Measurements from ENCODE around the gene FAM13C.

FAM13C gene

GRCh38 chr10:59303018-59303417, 59.3 kb downstream of the FAM13C start:
- ATAC-seq: no peak
- TF ChIP-seq TCF4 (CRISPR knock-in tag; IDR thresholded peaks at IDR 0.05; ENCODE audit: borderline replicate concordance): no peak

- no peak for TF ChIP-seq ZNF8 (CRISPR knock-in tag; IDR thresholded peaks at IDR 0.05)
- no peak for TF ChIP-seq CSDC2 (CRISPR knock-in tag; IDR thresholded peaks at IDR 0.05)
- no peak for TF ChIP-seq ARNTL (CRISPR knock-in tag; IDR thresholded peaks at IDR 0.05; ENCODE audit: borderline replicate concordance, low read depth)
- no peak for TF ChIP-seq CSRNP3 (CRISPR knock-in tag; IDR thresholded peaks at IDR 0.05)
- TF ChIP-seq POU6F1 (CRISPR knock-in tag; IDR thresholded peaks at IDR 0.05; ENCODE audit: borderline replicate concordance, low read depth): no peak
- no peak for TF ChIP-seq BACH2 (CRISPR knock-in tag; IDR thresholded peaks at IDR 0.05; ENCODE audit: borderline replicate concordance)
- no peak for TF ChIP-seq SNAI2 (CRISPR knock-in tag; IDR thresholded peaks at IDR 0.05)
- no peak for TF ChIP-seq CREB5 (CRISPR knock-in tag; IDR thresholded peaks at IDR 0.05; ENCODE audit: low read depth)
- ATAC-seq: no peak
These were observed 60.0 kb downstream of the FAM13C start for GRCh38 chr10:59302381-59302780.

GRCh38 chr10:59301067-59301754, 61.1 kb downstream of the FAM13C start:
- no peak for TF ChIP-seq ZNF8 (CRISPR knock-in tag; IDR thresholded peaks at IDR 0.05)
- no peak for TF ChIP-seq ZC3H10 (CRISPR knock-in tag; IDR thresholded peaks at IDR 0.05)
- no peak for TF ChIP-seq TOX (CRISPR knock-in tag; IDR thresholded peaks at IDR 0.05; ENCODE audit: borderline replicate concordance)
- TF ChIP-seq TSHZ2 (CRISPR knock-in tag; IDR thresholded peaks at IDR 0.05): no peak
- no peak for TF ChIP-seq SNAI2 (CRISPR knock-in tag; IDR thresholded peaks at IDR 0.05)
- TF ChIP-seq OSR1 (CRISPR knock-in tag; IDR thresholded peaks at IDR 0.05): no peak
- no peak for TF ChIP-seq TCF4 (CRISPR knock-in tag; IDR thresholded peaks at IDR 0.05; ENCODE audit: borderline replicate concordance)
- TF ChIP-seq ZFP30 (CRISPR knock-in tag; IDR thresholded peaks at IDR 0.05): no peak
- no peak for TF ChIP-seq PPARA (CRISPR knock-in tag; IDR thresholded peaks at IDR 0.05; ENCODE audit: borderline replicate concordance)
- no peak for TF ChIP-seq CSDC2 (CRISPR knock-in tag; IDR thresholded peaks at IDR 0.05)
- no peak for TF ChIP-seq GLIS3 (CRISPR knock-in tag; IDR thresholded peaks at IDR 0.05)
- TF ChIP-seq CREB5 (CRISPR knock-in tag; IDR thresholded peaks at IDR 0.05; ENCODE audit: low read depth): no peak
- TF ChIP-seq ESRRG (CRISPR knock-in tag; IDR thresholded peaks at IDR 0.05): no peak
- TF ChIP-seq RARB (CRISPR knock-in tag; IDR thresholded peaks at IDR 0.05): no peak
- TF ChIP-seq ZFP3 (CRISPR knock-in tag; IDR thresholded peaks at IDR 0.05): no peak
- TF ChIP-seq ZNF565 (CRISPR knock-in tag; conservative IDR thresholded peaks at IDR 0.05; ENCODE audit: low read depth): no peak
- ATAC-seq: no peak

- TF ChIP-seq TCF4 (CRISPR knock-in tag; IDR thresholded peaks at IDR 0.05; ENCODE audit: borderline replicate concordance) (no peak), OSR1 (CRISPR knock-in tag; IDR thresholded peaks at IDR 0.05) (no peak), PPARA (CRISPR knock-in tag; IDR thresholded peaks at IDR 0.05; ENCODE audit: borderline replicate concordance) (no peak), RARB (CRISPR knock-in tag; IDR thresholded peaks at IDR 0.05) (no peak)
- no peak for ATAC-seq
These were observed 62.0 kb downstream of the FAM13C start for GRCh38 chr10:59300386-59300785.
